ENCODE results near the gene DGKB. TPM values are rescaled to one million over a fixed set of nuclear protein-coding genes. Genes with fewer than 3 reads are reported as not detected.

Gene DGKB
- total RNA-seq, 4 donors from 2014 or later, result 0.40 to 3.8 (median 0.82) TPM; not detected in 1

- intact Hi-C loops (cut with DNase I; ENCODE audit: low total_unique reads), result no loop called here
- H3K4me3 ChIP-seq, result no peak overlapping the region
- H3K36me3 ChIP-seq, result no peaks in the 10 kb centered on the region
- no peak for DNase-seq
- in situ Hi-C loops (cut with MboI; ENCODE audit: low pct_ligation_motif_present in 1 of 4, low pct_unique_long_range_greater_than_20kb in 1 of 4, low sequenced_read_pairs in 3 of 4), result no loop called here
- no peak for TF ChIP-seq POLR2AphosphoS5 (IDR thresholded peaks at IDR 0.05)
- no peak for TF ChIP-seq CTCF (IDR thresholded peaks at IDR 0.05)
- TF ChIP-seq EP300 (IDR thresholded peaks at IDR 0.05; ENCODE audit: low read depth), result no peak
- TF ChIP-seq POLR2A (IDR thresholded peaks at IDR 0.05), result no peak
- no peaks in the 10 kb centered on the region for H3K9me3 ChIP-seq
- no peaks in the 10 kb centered on the region for H3K27me3 ChIP-seq
- WGBS, 2 donors (ENCODE audit: low coverage in 1 of 2), result 71 to 88% methylated on average over 5 of the region's 5 CpGs
- no peak overlapping the region for H3K27ac ChIP-seq
- no peaks in the 10 kb centered on the region for H3K4me1 ChIP-seq
Measured at GRCh38 chr7:14835384-14835783, 67.2 kb downstream of the DGKB start.

- in situ Hi-C loops (cut with MboI; ENCODE audit: low pct_ligation_motif_present in 1 of 4, low pct_unique_long_range_greater_than_20kb in 1 of 4, low sequenced_read_pairs in 3 of 4), result no loop called here
- no peak for DNase-seq
- WGBS, 2 donors (ENCODE audit: low coverage in 1 of 2), result 56 to 62% methylated on average over 1 of the region's 1 CpG
Measured at GRCh38 chr7:14834883-14835282, 67.7 kb downstream of the DGKB start.

GRCh38 chr7:14834456-14834855, 68.1 kb downstream of the DGKB start:
- intact Hi-C loops (cut with DNase I; ENCODE audit: low total_unique reads), result no loop called here
- H3K27me3 ChIP-seq, result no peaks in the 10 kb centered on the region
- H3K27ac ChIP-seq, result no peak overlapping the region
- TF ChIP-seq EP300 (IDR thresholded peaks at IDR 0.05; ENCODE audit: low read depth), result no peak
- TF ChIP-seq CTCF (IDR thresholded peaks at IDR 0.05), result no peak
- no peak for TF ChIP-seq POLR2AphosphoS5 (IDR thresholded peaks at IDR 0.05)
- no peak for TF ChIP-seq POLR2A (IDR thresholded peaks at IDR 0.05)
- H3K36me3 ChIP-seq, result no peaks in the 10 kb centered on the region
- no peaks in the 10 kb centered on the region for H3K9me3 ChIP-seq
- in situ Hi-C loops (cut with MboI; ENCODE audit: low pct_ligation_motif_present in 1 of 4, low pct_unique_long_range_greater_than_20kb in 1 of 4, low sequenced_read_pairs in 3 of 4), result no loop called here
- no peak for DNase-seq
- H3K4me1 ChIP-seq, result no peaks in the 10 kb centered on the region
- H3K4me3 ChIP-seq, result no peak overlapping the region
- WGBS, 2 donors (ENCODE audit: low coverage in 1 of 2), result 61 to 67% methylated on average over 1 to 3 of the region's 3 CpGs

More at GRCh38 chr7:14834883-14835282, 67.7 kb downstream of the DGKB start:
- no peak for TF ChIP-seq POLR2AphosphoS5 (IDR thresholded peaks at IDR 0.05)
- TF ChIP-seq CTCF (IDR thresholded peaks at IDR 0.05), result no peak
- TF ChIP-seq EP300 (IDR thresholded peaks at IDR 0.05; ENCODE audit: low read depth), result no peak
- no peak for TF ChIP-seq POLR2A (IDR thresholded peaks at IDR 0.05)
- Histone ChIP-seq H3K4me1 (no peaks in the 10 kb centered on the region), H3K4me3 (no peak overlapping the region), H3K9me3 (no peaks in the 10 kb centered on the region), H3K27me3 (no peaks in the 10 kb centered on the region), H3K27ac (no peak overlapping the region), H3K36me3 (no peaks in the 10 kb centered on the region)
- intact Hi-C loops (cut with DNase I; ENCODE audit: low total_unique reads), result no loop called here

- no peak for DNase-seq
- intact Hi-C loops (cut with DNase I; ENCODE audit: low total_unique reads) (no loop called here), in situ Hi-C loops (cut with MboI; ENCODE audit: low pct_ligation_motif_present in 1 of 4, low pct_unique_long_range_greater_than_20kb in 1 of 4, low sequenced_read_pairs in 3 of 4) (no loop called here)
- Histone ChIP-seq H3K9me3 (no peaks in the 10 kb centered on the region), H3K27ac (no peak overlapping the region), H3K4me3 (no peak overlapping the region), H3K4me1 (no peaks in the 10 kb centered on the region), H3K36me3 (no peaks in the 10 kb centered on the region), H3K27me3 (no peaks in the 10 kb centered on the region)
- 79 to 84% methylated on average over 3 of the region's 3 CpGs for WGBS, 2 donors (ENCODE audit: low coverage in 1 of 2)
- TF ChIP-seq POLR2A (IDR thresholded peaks at IDR 0.05), result no peak
- no peak for TF ChIP-seq POLR2AphosphoS5 (IDR thresholded peaks at IDR 0.05)
- no peak for TF ChIP-seq CTCF (IDR thresholded peaks at IDR 0.05)
- no peak for TF ChIP-seq EP300 (IDR thresholded peaks at IDR 0.05; ENCODE audit: low read depth)
Measured at GRCh38 chr7:14833707-14834106, 68.8 kb downstream of the DGKB start.
